Activated CD8-positive, alpha-beta memory T cell treated with anti-CD3 and anti-CD28 coated beads for 36 hours (primary cell): ENCODE data around the gene MRO. TPM values are rescaled to one million over a fixed set of nuclear protein-coding genes. Genes with fewer than 3 reads are reported as not detected.
"Not testable (repeated sequence)": the region's sequence is repeated elsewhere in the genome, so short reads cannot be mapped to it uniquely, and the experiment has no call there.

Experiments used
- CTCF ChIA-PET: fragments of 350-600 bp; sonication (Branson Sonifier 250); formaldehyde crosslinking; loops from one replicate; lab custom pipeline; 2021; ENCODE audit warnings: antibody characterized with exemption; lab: Charles Lee
- POLR2A ChIA-PET: fragments of 350-600 bp; sonication (Branson Sonifier 250); formaldehyde crosslinking; loops from one replicate; lab custom pipeline; 2021; ENCODE audit warnings: antibody characterized with exemption; lab: Charles Lee
- total RNA-seq, 2 experiments: library from RNA; stranded (reverse); gene quantifications; one replicate each; pipeline ENCODE4 v1.2.3, GENCODE V29; 2021

The MRO gene
- total RNA-seq, 2 experiments from 2014 or later = not detected

DNA sequence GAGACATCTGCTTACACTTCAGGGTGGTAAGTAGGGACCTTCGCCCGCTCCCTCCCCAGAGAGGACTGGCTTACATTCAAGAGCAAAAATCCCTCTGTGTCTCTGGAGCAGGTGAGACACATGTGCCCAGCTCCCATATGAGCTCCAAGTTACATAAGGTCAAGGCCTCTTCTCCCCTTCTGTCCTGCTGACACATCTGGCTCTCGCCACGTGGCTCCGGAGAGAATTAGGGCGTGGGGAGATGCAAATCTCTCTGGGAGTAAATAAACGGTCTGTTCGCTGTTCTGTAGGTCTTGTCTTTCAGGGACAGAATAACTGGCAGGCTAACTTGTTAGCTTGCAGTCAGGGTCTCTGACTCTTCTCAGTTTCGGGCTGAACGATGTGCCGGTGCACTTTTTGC is 16.2 kb downstream of the MRO start:
- POLR2A ChIA-PET = no interaction called here
- CTCF ChIA-PET = no interaction called here

DNA sequence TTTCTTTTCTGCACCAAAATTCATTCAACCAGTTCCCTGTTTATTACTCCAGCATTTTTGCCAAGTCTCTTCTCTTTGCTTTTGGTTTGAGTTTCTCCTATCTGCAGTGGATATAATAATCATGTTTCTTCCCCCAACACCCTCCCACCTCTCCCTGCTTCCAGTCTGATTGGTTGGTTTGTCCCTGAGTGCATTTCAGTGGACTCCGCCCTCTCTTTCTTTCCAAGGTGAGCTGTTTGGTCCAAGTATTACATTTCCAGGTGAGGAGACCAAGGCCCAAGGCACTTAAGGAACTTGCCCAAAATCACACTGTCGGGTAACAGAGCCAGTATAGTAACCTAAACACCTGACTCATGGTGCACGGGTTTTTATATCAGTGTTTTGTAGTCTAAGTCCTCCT is 17.7 kb downstream of the MRO start:
- ChIA-PET CTCF (no interaction called here), POLR2A (no interaction called here)

DNA sequence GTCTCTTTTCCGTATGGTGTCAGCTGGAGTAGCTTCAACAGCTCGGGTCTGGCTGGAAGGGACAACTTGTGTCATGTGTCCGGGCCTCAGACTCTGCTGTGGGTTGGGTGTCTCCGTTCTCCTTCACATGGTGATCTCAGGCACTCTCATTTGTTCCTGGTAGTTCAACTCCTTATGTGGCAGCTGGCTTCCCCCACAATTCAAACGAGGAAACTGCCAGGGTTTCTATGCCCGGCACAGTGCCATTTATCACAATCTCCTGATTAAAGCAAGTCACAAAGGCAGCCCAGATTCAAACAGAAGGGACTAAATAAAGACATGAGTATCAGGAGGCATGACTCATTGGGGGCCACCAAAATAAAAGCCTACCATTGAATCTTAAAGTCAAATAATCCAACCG is 22.7 kb downstream of the MRO start:
- ChIA-PET CTCF (no interaction called here), POLR2A (no interaction called here)

DNA sequence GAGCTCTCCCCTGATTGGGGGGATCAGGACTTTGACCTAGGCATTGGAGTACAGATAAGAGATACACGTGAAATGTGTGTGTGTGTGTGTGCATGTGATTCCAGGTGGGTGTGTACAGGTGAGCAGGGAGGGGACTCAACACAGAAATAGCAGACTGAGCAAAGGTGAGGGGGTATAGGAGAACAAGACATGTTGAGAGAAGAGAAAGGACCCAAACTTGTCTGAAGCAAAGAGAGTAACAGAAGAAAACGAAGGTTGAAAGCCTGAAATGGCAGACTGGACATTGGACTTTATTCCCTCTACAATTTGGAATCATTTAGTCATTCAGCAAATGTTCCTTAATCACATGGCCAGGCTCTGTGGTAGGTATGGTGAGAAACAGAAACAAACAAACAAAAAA is 23.3 kb downstream of the MRO start:
- POLR2A ChIA-PET = no interaction called here
- CTCF ChIA-PET = no interaction called here

GRCh38 chr18:50793641-50794565 is 25.9 kb downstream of the MRO start:
- ChIA-PET CTCF (no interaction called here), POLR2A (no interaction called here)

DNA sequence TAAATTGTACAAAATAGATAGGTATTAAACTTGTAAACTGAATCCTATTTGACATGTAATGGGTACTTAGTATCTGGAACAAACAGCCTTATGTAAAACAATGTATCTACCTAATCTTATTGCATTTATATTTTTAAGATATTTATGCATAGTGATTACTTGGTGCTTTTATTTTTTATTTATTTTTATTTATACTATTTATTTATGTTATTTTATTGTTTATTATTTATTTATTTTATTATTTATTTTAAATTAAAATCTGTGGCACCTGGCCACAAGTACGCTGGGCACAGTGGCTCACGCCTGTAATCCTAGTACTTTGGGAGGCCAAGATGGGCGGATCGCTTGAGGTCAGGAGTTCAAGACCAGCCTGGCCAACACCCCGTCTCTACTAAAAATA is 26.9 kb downstream of the MRO start:
- POLR2A ChIA-PET = no interaction called here
- CTCF ChIA-PET = no interaction called here

GRCh38 chr18:50791599-50792438 is 28.0 kb downstream of the MRO start:
- POLR2A ChIA-PET = no interaction called here
- CTCF ChIA-PET = interaction anchor here (0.7 kb wide), 1 partner anchor 53 kb away, joined by 4 read pairs; no protein-coding TSS in a partner anchor

DNA sequence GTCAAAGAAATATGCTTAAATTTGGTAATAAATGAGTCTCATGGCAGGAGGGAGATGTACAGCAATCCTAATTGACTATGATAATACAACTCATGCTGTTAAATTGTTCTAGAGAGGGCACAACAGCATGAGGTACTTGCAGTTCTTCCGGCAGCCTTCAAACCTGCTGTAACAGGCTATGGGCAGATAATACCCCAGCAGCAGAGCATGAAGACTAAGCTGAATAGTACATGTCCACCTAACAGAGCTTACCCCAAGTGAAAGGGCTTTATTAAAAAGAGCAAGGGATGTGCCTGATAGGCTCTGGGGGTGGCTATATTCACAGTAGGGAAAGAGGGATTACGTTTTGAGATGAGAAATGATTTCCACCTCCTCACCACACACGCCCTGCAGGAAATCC is 28.9 kb downstream of the MRO start:
- CTCF ChIA-PET = no interaction called here
- POLR2A ChIA-PET = no interaction called here

- CTCF ChIA-PET = no interaction called here
- POLR2A ChIA-PET = no interaction called here
Observed at GRCh38 chr18:50790241-50790640, 29.6 kb downstream of the MRO start.

DNA sequence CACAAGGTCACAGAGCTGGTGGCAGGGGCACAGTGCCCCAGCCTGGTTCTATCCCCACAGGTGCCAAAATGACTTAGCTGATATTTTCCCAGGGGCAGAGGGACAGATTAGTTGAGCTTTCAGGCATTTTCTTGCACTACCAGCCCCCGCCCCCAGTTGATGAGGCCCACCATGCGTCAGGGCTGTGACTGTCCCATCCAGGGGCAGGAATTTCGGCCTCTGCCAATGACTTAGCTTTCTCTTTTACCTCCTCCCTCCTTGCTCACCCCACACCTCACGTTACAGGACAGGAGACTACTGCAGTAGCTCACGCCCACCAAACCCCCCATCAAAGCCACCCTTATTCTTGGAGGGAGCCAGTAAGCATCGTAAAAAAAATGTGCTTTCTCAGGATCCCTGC is 31.5 kb downstream of the MRO start:
- ChIA-PET CTCF (no interaction called here), POLR2A (no interaction called here)

DNA sequence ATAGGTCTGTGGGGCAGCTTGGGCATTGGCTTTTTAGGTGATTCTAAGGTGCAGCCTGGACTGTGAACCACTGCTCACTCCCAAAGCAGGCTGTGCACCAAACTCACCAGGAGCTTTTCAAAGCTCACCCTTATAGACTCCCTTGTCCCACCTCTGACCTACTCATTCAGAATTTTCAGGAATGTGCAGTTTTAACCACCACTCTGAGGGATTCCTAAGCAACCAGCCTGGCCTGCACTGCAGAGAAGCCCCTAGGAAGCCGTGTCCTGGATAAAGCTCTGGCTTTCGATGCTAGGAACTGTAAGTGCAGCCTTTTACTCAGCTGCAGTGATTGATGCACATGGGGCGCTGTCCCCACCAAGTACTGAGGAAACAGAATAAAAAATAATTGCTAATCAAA is 33.0 kb downstream of the MRO start:
- ChIA-PET CTCF (no interaction called here), POLR2A (no interaction called here)

- CTCF ChIA-PET = no interaction called here
- POLR2A ChIA-PET = no interaction called here
Observed at GRCh38 chr18:50783553-50783952, 36.3 kb downstream of the MRO start.

GRCh38 chr18:50779021-50779420 is 40.8 kb downstream of the MRO start:
- POLR2A ChIA-PET, CTCF ChIA-PET: not testable (repeated sequence)

DNA sequence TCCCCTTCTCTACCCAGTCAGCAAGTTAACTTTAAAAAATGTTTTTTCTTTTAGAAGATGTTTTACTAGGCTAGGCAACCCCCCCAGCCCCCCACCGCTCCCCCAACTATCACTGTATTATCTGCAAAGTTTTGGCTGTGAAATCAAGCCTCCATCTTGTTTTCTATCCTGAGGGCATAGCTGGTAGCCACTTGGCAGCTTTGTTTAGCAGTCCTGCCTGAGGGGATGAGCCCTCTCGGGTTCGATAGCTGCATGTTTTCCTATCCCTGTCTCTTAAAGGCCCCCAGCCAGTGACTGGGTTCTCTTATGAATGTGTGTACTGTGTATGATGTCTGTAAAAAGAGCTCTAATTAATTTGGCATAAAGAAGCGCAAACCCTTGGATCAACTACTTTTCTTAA is 43.4 kb downstream of the MRO start:
- CTCF ChIA-PET = interaction anchor here (0.6 to 0.7 kb wide), 2 partner anchors 306 to 473 kb away, joined by 3 read pairs; no protein-coding TSS in a partner anchor
- POLR2A ChIA-PET = no interaction called here

DNA sequence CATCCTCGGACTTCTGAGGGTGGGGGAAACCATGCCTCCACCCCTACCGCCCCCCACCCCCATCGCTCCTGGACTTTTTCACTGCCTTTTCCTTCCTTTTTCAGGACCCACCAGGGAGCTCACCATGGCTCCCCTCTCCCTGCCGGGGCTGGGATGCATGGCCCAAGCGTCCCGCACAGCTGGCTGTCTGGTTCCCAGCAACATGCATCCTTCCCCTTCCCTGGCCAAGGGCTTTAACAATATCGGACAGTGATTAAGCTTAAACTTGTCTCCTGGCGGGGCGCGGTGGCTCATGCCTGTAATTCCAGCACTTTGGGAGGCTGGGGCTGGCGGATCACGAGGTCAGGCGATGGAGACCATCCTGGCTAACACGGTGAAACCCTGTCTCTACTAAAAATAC is 44.1 kb downstream of the MRO start:
- POLR2A ChIA-PET = no interaction called here
- CTCF ChIA-PET = no interaction called here

DNA sequence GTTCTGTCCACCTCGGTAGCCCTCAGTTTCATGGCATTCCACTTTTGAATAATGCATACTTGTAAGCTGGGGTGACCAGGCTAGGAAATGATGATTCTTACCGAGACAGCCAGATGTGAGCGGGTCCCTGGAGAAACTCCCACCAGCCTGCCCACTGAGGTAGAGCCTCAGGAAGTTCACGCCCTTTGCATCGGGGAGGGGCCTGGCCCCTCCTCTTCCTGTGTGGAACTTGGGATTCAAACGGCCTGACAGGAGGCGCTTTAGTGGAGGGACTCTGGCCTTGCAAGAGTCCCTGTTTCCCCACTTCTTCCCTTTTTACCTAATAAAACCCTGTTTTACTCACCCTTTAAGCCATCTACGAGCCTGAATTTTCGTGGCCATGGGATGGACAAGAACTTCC is 44.6 kb downstream of the MRO start:
- POLR2A ChIA-PET = no interaction called here
- CTCF ChIA-PET = no interaction called here

DNA sequence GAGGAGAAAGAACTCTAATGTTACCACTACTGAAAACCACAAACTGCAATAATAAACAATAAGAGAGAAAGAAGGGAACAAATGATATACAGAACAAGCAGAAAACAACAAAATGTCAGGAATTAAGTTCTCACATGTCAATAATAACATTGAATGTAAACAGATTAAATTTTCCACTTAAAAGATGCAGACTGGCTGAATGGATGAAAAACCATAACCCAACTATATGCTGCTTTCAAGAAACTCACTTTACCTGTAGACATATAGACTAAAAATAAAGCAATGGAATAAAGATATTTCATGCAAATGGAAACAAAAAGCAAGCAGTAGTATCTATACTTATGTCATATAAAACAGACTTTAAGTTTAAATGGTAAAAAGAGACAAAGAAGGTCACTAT is 50.4 kb downstream of the MRO start:
- CTCF ChIA-PET = no interaction called here
- POLR2A ChIA-PET = no interaction called here

- ChIA-PET CTCF (no interaction called here), POLR2A (no interaction called here)
Observed at GRCh38 chr18:50757358-50757757, 62.5 kb downstream of the MRO start.

- ChIA-PET CTCF (no interaction called here), POLR2A (no interaction called here)
Observed at GRCh38 chr18:50754297-50754696, 65.5 kb downstream of the MRO start.

DNA sequence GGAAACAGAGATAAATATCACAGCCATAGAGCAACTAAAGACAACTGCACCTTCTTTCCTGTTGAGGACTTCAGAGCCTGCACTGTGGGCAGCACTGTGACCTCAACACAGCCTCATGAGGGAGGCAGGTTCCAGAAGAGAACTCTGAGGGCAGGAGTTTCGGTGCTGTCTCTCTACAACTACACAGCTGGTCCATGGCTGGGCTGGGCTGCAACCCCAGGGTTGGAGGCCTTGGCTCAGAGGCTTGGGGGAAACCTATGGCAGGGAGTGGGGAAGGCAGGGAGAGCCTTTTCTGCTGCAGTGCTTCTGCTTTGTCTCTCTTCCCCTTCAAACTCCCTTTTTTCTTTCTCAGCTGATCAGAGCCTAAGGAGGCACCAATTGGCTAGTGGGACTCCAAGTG is 66.5 kb downstream of the MRO start:
- POLR2A ChIA-PET = no interaction called here
- CTCF ChIA-PET = no interaction called here

- ChIA-PET POLR2A (no interaction called here), CTCF (no interaction called here)
Observed at GRCh38 chr18:50751947-50752346, 67.9 kb downstream of the MRO start.
